GM23338 (cell line): ENCODE data around the gene NGFR.

Experiments used
- CREB1 ChIP-seq: fragments of 250-450 bp; sonication (Bioruptor Pico); IDR thresholded peaks from 2 replicates; pipeline ENCODE4 v1.5.0; 2020; ENCODE audit warnings: low read depth, mild to moderate bottlenecking, moderate library complexity
- EZH2 ChIP-seq: fragments of 200-600 bp; sonication (generic); IDR thresholded peaks from one replicate; pipeline ENCODE4 v1.8.0; 2017; ENCODE audit warnings: antibody characterized with exemption, mild to moderate bottlenecking, low read depth; ENCODE audit not compliant: unreplicated experiment
- JUNB ChIP-seq: IDR thresholded peaks from one replicate; pipeline ENCODE4 v1.6.1; 2016; ENCODE audit warnings: antibody characterized with exemption; ENCODE audit not compliant: unreplicated experiment
- TF ChIP-seq, protein P1 (sequence below), 2 experiments: fragments of 200-600 bp in 1 of 2; sonication (generic) in 1 of 2; conservative IDR thresholded peaks; 2 replicates each; pipeline versions ENCODE4 v1.5.1 to v1.6.1; 2016 to 2017; ENCODE audit warnings: antibody characterized with exemption in 2 of 2, low read depth in 2 of 2, mild to moderate bottlenecking in 2 of 2, moderate library complexity in 1 of 2
- TF ChIP-seq, protein P2 (sequence below): IDR thresholded peaks from one replicate; pipeline ENCODE4 v1.6.1; 2018; ENCODE audit warnings: antibody characterized with exemption; ENCODE audit not compliant: unreplicated experiment

DNA sequence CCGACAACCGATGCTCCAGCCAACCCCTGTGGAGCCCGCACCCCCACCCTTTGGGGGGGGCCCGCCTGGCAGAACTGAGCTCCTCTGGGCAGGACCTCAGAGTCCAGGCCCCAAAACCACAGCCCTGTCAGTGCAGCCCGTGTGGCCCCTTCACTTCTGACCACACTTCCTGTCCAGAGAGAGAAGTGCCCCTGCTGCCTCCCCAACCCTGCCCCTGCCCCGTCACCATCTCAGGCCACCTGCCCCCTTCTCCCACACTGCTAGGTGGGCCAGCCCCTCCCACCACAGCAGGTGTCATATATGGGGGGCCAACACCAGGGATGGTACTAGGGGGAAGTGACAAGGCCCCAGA is 17.9 kb downstream of the NGFR start:
- TF ChIP-seq, protein P1, sequence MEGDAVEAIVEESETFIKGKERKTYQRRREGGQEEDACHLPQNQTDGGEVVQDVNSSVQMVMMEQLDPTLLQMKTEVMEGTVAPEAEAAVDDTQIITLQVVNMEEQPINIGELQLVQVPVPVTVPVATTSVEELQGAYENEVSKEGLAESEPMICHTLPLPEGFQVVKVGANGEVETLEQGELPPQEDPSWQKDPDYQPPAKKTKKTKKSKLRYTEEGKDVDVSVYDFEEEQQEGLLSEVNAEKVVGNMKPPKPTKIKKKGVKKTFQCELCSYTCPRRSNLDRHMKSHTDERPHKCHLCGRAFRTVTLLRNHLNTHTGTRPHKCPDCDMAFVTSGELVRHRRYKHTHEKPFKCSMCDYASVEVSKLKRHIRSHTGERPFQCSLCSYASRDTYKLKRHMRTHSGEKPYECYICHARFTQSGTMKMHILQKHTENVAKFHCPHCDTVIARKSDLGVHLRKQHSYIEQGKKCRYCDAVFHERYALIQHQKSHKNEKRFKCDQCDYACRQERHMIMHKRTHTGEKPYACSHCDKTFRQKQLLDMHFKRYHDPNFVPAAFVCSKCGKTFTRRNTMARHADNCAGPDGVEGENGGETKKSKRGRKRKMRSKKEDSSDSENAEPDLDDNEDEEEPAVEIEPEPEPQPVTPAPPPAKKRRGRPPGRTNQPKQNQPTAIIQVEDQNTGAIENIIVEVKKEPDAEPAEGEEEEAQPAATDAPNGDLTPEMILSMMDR (conservative IDR thresholded peaks at IDR 0.05; ENCODE audit: low read depth in 2 of 2) = no peak
- no peak for TF ChIP-seq JUNB
- no peak for TF ChIP-seq CREB1 (CRISPR knock-in tag)
- TF ChIP-seq, protein P2, sequence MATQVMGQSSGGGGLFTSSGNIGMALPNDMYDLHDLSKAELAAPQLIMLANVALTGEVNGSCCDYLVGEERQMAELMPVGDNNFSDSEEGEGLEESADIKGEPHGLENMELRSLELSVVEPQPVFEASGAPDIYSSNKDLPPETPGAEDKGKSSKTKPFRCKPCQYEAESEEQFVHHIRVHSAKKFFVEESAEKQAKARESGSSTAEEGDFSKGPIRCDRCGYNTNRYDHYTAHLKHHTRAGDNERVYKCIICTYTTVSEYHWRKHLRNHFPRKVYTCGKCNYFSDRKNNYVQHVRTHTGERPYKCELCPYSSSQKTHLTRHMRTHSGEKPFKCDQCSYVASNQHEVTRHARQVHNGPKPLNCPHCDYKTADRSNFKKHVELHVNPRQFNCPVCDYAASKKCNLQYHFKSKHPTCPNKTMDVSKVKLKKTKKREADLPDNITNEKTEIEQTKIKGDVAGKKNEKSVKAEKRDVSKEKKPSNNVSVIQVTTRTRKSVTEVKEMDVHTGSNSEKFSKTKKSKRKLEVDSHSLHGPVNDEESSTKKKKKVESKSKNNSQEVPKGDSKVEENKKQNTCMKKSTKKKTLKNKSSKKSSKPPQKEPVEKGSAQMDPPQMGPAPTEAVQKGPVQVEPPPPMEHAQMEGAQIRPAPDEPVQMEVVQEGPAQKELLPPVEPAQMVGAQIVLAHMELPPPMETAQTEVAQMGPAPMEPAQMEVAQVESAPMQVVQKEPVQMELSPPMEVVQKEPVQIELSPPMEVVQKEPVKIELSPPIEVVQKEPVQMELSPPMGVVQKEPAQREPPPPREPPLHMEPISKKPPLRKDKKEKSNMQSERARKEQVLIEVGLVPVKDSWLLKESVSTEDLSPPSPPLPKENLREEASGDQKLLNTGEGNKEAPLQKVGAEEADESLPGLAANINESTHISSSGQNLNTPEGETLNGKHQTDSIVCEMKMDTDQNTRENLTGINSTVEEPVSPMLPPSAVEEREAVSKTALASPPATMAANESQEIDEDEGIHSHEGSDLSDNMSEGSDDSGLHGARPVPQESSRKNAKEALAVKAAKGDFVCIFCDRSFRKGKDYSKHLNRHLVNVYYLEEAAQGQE = no peak
- TF ChIP-seq EZH2 = no peak
